GM18868 (cell line): ENCODE data around the gene HNF1A.

Source experiments
- ATAC-seq: cut with Tn5 transposase; IDR thresholded peaks from one replicate; pipeline ENCODE4 v1.9.1; 2021; ENCODE audit warnings: mild to moderate bottlenecking, moderate library complexity; ENCODE audit not compliant: unreplicated experiment

The HNF1A gene

GRCh38 chr12:120956579-120957300 lies 21.6 kb upstream of the HNF1A start:
- ATAC-seq: no peak

DNA sequence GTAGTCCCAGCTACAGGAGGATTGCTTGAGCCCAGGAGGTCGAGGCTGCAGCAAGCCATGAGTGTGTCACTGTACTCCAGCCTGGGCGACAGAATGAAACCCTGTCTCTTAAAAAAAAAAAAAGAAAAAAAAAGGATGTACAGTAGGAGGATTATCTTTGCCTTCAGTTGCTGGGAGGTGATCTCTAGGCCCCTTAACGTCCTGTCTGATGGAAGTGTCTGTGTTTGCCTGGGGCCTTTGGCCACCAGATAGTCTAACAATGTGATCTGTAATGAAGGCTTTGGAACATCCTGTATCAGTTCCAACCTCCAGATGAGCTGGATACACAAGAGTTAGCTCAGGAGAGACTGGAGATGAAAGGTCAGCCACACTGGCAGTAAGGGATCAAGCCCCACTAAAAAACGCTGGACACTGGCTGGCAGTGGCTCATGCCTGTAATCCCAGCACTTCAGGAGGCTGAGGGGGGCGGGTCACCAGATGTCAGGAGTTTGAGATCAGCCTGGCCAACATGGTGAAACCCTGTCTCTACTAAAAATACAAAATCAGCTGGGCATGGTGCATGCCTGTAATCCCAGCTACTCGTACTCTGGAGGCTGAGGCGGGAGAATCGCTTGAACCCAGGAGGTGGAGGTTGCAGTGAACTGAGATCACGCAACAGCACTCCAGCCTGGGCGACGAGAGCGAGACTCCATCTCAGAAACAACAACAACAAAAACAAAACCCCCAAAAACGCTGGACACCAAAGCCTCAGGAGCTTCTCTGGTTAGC lies 19.0 kb upstream of the HNF1A start:
- no peak for ATAC-seq

DNA sequence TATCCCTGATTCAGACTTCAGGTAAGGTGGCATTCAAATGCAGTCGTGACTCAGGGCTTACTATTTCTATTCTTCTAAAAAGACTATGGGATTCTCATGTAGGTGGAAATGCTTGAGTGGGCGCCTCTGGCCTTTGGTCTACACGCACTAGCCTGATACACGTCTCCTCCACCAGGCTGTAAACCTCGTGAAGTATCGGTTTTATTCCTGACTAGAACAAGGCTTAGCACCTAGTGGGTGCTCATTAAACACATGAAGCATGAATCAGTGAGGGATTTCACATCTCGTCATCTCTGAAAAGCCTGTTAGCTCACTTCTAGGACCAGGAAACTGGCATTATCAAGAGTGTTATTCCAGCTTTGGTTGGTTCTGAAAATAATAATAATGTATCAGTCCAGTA lies 17.7 kb upstream of the HNF1A start:
- ATAC-seq: no peak

- ATAC-seq: no peak
These were observed 16.5 kb upstream of the HNF1A start for GRCh38 chr12:120961604-120962531.

- ATAC-seq: no peak
These were observed 15.8 kb upstream of the HNF1A start for GRCh38 chr12:120962532-120963020.

DNA sequence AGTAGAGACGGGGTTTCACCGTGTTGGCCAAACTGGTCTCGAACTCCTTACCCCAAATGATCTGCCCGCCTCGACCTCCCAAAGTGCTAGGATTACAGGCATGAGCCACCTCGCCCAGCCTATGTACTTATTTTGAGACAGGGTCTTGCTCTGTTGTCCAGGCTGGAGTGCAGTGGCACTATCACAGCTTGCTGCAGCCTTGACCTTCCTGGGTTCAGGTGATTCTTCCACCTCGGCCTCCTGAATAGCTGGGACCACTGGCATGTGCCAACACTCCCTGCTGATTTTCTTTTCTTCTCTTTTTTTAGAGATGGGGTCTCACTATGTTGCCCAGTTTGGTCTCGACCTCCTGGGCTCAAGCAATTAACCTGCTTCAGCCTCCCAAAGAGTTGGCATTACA lies 14.0 kb upstream of the HNF1A start:
- ATAC-seq: no peak

GRCh38 chr12:120965534-120966091 lies 12.7 kb upstream of the HNF1A start:
- ATAC-seq: no peak

DNA sequence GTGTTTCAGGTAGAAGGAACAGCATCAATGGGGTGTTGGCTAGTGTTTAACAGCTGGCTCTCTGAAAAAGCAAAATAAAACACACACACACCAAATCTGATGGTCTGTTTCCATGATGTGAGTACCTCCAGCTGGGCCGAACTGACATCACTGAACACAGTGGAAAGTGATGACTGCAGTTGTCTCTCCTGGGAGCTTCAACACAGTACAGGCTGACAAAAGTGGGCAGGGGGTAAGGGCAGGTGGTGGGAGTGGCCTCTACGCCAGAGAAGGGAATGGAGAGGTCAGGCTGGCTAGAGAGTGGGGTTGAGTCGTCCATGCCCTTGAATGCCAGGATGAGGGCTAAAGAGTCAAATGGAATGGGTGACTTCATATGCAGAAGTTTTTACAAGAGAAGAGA lies 8.0 kb upstream of the HNF1A start:
- ATAC-seq: no peak

- ATAC-seq: no peak
These were observed 6.8 kb upstream of the HNF1A start for GRCh38 chr12:120971299-120972180.

GRCh38 chr12:120972870-120973543 lies 5.3 kb upstream of the HNF1A start:
- ATAC-seq: no peak

GRCh38 chr12:120977531-120978295 lies 630 bp upstream of the HNF1A start:
- ATAC-seq: no peak

GRCh38 chr12:120979220-120979861 lies 998 bp downstream of the HNF1A start:
- ATAC-seq: no peak

- ATAC-seq: no peak
These were observed 1.7 kb downstream of the HNF1A start for GRCh38 chr12:120979862-120980696.

GRCh38 chr12:120980800-120981368 lies 2.5 kb downstream of the HNF1A start:
- no peak for ATAC-seq

- no peak for ATAC-seq
These were observed 3.1 kb downstream of the HNF1A start for GRCh38 chr12:120981407-120981941.

DNA sequence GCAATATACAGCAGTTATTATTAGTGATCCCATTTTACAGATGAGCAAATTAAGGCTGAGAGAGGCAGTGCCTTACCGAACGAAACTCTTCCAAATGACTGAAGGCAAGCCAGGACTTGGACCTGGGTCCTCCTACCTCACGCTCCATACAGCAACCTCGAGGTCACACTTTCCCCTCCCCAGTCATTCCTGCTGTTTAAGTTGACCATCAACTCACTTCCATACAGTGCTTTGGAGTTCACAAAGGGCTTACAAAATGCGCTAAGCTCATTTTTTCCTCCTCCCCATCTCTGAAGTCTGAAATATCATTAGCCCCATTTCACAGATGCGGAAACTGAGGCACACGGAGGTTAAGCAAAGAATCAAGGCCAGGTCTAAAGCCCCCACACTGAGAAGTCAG lies 4.3 kb downstream of the HNF1A start:
- ATAC-seq: no peak

- ATAC-seq: no peak
These were observed 5.4 kb downstream of the HNF1A start for GRCh38 chr12:120983759-120984158.
